GM19238 (cell line): ENCODE results near the gene TMEM223.
"Not testable (repeated sequence)": the region's sequence is repeated elsewhere in the genome, so short reads cannot be mapped to it uniquely, and the experiment has no call there.

Experiments
- DNase-seq: peaks from one replicate; pipeline ENCODE4 v3.0.0; 2011; ENCODE audit warnings: low spot score; ENCODE audit not compliant: insufficient read length

The TMEM223 gene

DNA sequence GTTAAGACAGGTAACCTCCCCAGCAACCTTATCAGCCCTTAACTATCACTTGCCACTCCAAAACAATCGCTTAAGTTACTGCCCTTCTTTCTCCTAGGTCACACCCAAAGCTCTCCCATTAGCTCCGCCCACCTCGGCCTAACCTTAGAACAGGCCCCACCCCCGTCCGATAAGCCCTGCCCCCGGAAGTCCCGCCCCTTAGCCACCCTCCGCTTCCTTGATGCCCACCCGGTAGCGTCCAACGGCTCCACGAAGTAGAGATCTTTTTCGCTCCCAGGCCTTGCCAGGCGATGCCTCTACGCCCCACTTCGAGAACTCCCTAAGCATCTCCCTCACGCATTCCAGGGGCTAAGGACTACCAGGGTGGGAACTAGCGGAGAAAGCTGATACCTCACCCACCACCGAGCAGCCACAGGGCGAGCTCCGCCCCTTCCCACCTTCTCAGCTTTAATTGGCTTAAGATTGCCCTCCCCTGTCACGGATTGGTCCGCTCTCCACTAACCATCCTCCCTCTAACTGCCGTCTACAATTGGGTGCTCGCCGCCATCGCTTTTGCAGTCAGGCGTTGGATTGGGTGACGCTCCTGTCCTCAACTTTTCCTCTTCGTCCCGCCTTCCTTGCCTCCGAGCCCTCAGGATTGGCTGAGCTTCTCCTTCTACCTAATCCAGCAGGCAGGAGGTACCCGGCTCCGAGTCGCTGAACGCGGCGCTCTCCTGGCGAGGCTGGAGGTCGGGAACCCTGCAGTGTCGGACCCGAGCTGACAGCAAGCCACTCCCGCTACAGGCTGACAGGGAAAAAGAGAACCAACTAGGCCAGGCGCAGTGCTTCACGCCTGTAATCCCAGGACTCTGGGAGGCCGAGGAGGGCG lies 37.8 kb downstream of the TMEM223 start, which contains the start of gene ZBTB3:
ZBTB3 (minus strand) TSS at position 425 of the 868 bp plus-strand sequence. CDS start 496 bp downstream, outside the sequence.
- DNase-seq = peak; percentile 90

DNA sequence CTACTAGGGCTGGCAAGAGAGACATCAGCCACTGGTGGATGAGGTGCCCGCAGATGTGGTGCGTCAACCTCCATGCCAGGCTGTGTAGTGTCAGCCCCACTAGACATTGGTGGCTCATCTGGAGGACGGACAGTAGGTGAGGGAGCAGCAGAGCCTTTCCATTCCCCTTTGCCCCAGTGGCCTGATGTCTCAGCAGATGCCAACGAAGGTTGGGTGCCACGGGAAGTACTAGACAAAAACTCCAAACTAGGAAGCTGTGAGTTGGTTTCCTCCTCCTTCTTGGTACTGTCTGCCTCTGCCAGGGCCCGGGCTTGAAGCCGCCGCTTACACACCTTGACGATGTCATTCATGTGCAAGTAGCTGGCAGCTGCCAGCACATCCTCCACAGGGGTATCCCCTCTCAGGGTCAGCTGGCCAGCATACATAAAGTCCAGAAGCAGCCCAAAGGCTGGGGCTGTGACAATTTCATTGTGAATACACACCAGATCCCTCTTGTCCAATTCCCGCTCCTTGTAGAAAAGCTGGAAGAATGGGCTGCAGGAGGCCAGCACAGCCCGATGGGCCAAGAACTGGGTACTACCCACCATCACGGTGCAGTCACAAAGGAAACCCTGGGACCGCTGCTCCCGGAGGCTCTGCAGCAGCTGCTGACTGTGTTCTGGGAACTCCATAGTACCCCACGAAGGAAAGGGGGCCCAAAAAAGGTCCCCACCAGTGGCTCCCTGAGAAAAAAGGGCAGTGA lies 38.6 kb downstream of the TMEM223 start:
- no peak for DNase-seq

DNA sequence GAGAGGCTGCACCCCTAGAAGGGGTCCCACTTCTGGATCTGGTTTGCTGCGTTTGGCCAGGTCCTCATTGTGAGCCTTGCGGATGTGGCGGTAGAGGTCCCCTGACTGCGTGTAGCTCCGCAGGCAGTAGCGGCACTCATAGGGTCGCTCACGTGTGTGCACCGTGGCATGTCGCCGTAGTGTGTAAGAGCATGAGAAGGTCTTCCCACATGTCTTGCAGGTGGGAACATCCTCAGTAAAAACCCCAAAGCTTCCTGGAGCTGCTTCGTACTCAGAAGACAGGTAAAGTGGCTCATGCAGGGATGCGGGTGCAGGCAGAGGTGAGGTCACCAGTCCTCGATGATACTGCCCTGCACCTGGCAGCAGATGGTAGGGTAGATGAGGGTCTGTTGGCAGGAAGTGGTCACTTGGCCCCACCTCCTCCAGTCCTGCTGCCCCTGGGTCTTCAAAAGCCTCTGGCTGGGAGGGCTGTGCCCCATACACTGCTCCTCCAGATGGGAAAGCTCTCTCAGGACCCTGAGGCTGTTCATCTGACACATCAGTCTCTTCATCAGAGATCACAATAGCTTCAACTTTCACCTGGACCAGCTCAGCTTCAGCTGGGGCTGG lies 39.5 kb downstream of the TMEM223 start:
- DNase-seq = no peak

DNA sequence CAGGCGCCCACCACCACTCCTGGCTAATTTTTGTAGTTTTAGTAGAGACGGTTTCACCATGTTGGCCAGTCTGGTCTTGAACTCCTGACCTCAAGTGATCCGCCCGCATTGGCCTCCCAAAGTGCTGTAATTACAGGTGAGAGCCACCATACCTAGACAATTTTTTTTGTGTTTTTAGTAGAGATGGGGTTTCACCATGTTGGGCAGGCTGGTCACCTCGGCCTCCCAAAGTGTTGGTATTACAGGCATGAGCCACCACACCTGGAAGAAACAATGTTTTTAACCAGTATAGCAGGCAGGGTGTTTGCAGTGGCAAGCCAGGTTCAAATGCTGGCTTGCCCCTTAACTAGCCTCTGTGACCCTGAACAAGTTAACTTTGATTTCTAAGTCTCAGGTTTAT lies 41.9 kb downstream of the TMEM223 start:
- DNase-seq = not testable (repeated sequence)

DNA sequence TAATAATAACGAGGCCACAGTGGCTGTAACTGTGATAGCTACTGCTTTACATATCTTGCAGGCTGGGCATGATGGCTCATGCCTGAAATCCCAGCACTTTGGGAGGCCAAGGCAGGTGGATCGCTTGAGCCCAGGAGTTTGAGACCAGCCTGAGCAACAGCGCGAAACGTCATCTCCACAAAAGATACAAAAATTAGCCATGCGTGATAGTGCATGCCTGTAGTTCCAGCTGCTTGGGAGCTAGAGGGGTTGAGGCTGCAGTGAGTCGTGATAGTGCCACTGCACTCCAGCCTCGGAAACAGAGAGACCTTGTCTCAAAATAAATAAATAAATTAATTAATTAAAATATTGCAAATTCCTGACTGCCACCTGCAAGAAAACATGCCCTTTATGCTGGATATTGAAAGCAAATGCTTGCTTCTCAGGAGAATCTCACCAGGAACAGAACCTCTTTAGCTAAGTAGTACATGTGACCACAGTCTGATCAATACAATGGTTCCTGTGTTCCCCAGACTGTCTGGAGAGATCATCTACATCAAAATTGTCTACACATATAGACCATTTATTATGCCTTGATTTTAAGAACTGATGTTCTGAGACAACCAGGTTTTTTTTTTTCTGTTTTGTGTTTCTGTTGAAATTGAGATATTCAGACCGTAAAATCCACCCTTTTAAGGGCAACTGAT lies 44.2 kb downstream of the TMEM223 start:
- no peak for DNase-seq
